Dedifferentiated amniotic fluid mesenchymal stem cell (primary cell): ENCODE data around the gene SNAP47.

Source experiments
- DNase-seq: peaks from one replicate; pipeline ENCODE4 v3.0.0-alpha.2; 2016; ENCODE audit errors: extremely low spot score

SNAP47 gene

DNA sequence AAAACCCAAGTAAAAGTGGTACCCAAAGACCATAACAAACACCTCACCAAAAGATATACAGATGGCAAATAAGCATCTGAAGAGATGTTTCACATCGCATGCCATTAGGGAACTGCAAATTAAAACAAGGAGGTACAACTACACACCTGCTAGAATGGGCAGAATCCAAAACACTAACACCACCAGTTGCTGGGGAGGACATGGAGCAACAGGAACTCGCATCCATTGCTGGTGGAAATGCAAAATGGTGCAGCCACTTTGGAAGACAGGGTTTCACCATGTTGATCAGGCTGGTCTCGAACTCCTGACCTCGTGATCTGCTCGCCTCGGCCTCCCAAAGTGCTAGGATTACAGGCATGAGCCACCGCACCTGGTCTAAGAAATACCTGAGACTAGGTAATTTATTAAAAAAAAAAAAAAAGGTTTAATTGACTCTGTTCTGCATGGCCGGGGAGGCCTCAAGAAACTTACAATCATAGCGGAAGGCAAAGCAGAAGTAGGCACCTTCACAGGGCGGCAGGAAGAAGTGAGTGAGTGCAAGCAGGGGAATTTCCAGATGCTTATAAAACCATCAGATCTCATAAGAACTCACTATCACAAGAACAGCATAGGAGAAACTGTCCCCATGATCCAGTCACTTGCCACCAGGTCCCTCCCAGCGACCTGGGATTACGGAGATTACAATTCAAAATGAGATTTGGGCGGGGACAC, 50.0 kb downstream of the SNAP47 start:
- DNase-seq: no peak

DNA sequence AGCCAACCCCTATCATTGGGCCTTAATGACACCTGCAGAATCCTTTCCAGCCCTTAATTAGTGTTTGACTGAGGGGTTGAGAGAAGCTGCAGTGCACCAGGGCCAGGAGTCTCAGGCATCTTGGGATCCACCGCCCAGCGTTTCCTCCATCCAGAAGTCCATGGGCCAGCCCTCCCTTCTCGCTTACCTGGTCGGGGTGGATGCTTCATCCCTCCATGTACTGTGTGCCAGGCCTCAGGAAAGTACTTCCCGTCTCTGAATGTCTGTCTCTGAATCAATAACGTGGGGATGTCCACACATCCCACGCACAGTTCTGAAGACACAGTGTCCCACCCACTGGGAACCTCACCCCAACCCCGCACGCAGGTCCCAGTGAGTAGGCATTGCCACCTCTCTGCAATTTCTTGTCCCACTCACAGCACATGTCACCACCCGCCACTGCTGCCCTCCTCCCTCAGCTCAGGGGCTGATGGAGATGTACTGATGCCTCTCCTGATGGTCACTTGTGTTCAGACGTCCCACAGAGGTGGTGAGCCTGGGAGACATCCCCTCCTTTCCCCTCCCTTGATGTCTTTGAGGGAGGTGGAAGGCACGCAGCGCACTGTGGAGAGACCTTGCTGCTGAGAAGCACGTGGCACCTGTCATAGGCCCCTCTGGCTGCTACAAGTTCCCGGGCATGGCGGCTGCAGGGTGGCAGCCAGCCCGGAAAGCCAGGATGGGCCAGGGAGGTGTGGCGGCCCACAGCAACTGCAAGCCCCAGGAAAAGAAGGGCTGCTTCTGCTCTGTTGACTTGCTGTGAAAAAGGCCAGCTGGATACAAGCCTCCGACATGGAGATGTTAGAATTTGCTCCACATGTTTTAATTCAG, 50.8 kb downstream of the SNAP47 start:
- DNase-seq: no peak

DNA sequence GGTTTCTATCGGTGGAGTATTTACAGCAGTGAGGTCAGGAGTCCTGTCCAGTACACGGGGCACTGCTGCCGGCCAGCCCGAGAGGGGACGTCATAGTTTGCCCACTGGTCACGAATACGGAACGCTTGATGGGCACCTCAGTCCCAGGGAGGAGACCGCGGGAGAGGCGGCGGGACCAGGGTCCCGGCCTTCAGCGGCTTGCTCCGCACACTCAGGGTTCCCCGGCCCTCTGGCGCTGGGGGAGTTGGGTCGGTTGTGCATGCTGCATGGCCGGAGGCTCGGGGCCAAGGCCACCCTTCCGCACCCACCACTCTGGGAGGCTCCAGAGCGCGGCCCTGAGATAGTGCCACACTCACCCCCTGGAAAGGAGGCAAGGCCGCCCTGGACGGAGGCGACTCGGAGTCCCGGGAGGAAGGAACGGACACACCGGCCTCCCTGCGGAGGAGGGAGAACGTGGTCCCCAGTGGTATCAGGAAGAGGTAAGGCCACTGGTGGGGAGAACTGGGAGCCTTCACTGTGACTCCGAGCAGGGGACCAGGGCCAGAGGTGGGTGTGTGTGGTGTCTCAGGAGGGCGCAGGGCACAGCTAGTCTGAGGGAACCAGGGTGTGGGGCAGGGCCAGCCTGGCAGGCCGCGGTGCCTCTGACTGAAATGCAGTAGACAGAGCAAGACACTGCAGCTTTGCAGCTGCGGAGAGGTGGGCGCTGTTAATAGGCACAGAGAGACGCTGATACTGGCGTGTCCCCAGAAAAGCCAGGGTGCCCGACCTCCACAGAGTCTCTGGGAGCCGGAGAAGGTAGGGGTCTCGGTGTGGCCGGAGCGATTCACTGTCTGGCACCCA, 51.7 kb downstream of the SNAP47 start:
- DNase-seq: no peak

DNA sequence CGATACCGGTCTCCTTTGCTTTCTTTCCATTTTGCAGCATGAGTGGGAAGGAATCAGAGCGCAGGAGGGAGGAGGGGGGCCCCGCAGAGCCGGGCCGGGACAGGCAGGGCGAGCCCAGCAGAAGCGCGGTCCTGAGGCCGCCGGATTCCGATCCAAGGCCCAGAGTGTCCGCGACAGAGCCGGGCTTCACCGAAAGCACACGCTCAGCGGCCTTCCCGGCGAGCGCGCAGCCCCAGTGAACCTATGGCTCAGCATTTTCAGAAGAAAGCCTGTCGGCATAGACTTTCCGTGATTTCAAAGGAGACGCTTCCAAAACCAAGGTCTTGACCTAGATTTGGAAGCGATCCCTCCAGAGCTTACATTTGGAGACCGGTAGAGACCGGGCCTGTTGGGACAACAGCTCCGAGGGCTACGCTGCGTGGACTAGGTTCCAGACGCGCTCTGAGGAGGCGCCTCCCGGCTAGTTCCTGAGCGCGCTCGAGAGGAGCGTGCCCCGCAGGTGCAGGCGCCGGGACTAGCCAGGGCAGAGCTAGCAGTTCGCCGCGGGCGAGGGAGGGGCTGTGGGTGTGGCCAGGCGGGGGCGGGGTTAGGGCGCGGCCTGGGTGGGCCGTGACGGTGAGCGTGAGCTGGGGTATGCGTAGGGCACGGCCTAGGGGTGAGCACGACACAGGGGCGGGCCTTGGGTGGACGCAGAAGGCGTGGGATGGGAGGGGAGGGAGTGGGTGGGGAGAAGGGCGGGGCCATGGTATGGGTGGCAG, 52.5 kb downstream of the SNAP47 start:
- peak; percentile 60 for DNase-seq

DNA sequence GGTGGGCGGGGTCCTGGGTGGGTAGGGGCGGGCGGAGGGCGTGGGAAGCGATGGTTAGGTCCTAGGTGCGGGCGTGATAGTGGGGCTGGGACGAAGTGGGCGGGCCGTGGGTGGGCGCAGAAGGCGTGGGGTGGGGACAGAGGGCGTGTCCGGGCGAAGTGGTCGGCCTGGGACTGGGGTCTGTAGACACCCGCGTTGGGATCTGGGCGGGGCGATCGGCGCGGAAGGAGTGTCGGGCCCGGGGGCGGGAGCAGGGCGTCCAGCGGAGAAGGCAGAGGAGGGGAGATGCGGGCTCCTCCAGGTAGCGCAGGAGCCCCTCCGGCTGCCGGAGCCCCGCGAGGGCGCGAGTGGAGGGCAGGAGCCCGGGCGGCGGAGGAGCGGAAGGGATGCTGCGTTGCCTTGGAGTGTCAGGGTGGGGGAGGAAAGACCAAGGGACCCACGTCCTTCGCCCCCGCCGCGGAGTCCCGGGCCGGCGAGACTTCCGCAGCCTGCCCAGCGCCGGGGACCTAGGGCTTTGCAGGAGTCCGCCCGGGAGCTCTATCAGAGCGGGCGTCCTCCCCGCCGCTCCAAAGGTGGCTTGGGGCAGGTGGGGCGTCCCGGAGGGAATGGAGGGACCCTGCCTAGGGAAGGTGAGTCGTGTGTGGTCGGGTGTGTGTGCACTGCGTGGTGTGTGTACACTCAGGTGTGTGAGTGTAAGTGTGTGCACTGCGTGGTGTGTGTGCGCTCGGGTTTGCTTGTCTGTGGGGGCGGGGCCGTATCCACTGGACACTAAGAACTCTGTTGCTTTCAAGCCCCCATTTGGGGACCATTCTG, 53.2 kb downstream of the SNAP47 start:
- no peak for DNase-seq

DNA sequence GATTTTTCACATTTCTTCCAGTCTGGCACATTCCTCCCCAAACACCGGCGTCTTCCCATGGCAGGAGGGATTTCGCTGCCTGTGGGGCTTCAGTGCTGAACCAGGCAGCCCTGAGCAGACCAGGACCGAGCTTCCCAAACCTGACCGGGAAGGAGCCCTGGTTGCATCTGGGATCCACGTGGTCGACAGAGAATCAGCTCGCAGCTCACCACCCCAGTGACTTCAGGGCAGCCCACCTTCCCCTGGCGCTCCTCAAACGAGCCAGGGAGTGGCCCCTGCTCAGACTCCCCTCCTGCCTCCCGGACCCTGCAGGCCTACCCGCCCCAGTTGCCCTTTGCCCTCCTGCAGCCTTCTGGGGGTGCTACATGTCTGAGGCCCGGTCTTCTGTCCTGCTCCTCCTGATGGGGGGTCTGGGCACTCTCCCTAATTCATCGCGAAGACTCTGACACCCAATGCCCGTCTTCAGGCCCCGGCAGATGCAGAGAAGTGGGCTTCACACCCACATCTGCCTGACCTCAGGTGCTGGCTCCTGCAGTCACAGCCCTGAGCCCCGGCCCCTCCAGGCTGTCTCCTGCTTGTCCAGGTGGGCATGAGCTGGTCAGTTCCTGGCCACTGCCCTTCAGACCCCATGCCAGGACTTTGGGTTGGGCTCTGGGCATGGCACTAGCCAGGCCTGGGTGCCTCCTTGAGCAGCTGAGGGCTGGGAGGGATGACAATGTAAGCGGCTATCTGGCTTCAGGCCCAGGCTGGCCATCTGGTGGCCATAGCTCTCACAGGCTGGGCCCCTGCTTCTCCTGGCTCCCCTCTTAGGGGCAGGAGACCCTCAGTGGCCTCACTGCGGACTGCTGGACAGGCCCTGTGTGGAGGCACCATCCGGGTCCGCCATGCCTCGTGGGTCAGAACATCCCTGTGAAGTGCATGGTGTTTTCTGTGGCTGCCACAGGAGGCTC, 54.1 kb downstream of the SNAP47 start:
- DNase-seq: no peak

DNA sequence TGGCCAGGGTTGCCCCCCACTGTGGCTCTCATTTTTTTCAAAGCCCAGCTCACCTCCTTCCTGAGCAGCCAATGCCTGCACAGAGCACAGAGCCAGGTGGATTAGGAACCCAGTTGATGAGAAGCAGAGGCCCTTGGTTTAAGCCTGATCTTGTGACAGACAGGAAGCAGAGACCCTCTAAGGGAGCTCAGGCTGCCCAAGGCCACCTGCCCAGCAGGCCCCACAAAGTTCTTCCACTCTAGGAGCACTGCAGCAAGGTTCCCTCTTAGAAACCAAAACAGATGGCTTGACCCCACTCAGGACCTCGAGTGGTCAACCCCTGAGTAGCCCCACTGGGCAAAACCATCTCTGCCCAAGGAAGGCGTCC, 54.8 kb downstream of the SNAP47 start:
- no peak for DNase-seq

DNA sequence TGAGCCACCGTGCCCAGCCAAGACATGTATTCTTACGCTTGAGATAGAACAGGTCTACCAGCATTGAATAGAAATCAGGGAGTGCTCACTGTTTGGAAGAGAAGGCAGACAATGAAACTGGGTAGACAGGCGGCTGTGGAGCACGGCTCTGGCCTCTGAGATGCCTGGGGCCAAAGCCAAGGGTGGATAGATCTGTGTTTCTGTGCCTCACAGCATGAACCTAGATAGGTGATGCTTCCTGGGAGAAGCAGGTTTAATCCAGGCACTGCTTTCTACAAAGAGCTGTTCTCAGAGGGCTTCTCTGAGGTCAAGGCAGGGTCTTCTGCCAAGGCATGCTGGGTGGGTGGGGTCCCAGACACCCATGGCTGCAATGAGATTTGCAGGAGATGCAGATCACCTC, 55.6 kb downstream of the SNAP47 start:
- no peak for DNase-seq

DNA sequence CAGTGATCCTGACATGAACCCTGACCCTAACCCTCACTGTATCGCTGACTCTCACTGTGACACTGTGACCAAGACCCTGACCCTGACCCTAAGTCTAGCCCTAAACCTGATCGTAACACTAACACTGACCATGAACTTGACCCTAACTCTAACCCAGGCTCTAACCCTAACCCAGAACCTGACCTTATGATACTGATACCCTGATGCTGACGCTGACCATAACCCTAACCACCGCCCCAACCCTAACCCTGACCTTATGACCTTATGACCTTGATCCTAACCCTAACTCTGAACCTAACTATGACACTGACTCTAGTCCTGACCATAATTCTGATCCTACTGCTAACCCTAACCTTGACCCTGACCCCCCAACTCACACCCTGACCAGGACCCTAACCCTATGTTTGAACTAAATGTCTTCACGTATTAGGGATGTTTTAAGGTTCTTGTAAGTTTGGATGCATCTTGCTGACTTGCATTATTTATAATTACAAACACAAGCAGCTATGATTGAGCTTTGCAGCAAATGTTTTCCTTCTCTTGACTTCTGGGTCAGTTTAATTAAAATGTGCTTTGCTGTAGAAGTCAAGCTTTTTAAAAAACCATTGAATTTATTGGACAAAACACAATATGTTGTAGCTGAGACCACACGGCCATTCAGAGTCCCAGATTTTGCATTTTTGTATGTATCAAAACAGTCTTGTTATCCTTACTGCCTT, 56.3 kb downstream of the SNAP47 start:
- DNase-seq: no peak

DNA sequence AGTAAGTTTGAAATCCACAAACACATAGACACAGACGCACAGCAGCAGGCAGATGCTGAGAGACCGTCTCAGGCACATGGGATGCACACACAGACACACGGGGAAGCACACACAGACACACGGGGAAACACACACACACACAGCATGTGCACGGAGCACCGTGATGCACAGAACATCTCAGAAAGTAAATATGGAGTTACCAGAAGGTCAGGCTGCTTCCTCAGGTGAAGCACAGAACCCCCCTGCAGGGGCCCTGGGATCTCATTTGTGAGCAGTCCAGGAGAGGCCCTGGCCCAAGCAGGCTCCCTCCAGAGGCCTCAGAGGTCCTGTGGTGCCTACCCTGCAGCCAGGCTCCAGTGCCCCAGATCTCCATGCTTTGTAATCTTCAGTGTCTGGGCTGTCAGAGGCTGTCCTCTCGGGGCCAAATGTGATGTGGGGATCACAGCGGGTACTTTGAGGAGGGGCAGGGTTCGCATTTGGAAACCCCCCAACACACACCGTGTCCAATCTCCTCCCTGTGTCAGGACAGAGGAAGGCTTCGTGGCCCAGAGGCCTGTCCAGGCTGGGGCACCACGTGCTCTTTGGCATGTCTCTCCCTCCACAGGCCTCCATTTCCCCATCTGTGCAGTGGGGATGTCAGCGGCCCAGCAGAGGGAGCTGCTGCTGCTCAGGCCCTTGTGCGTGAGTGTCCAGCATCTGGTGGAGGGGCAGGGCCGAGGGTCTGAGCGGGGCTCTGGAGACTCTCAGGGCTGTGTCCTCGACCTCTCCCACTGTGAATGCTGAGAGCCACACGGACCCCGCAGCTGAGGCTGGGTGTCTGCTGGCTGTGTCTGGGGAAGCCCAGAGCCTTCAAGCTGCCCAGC, 57.2 kb downstream of the SNAP47 start:
- DNase-seq: no peak

DNA sequence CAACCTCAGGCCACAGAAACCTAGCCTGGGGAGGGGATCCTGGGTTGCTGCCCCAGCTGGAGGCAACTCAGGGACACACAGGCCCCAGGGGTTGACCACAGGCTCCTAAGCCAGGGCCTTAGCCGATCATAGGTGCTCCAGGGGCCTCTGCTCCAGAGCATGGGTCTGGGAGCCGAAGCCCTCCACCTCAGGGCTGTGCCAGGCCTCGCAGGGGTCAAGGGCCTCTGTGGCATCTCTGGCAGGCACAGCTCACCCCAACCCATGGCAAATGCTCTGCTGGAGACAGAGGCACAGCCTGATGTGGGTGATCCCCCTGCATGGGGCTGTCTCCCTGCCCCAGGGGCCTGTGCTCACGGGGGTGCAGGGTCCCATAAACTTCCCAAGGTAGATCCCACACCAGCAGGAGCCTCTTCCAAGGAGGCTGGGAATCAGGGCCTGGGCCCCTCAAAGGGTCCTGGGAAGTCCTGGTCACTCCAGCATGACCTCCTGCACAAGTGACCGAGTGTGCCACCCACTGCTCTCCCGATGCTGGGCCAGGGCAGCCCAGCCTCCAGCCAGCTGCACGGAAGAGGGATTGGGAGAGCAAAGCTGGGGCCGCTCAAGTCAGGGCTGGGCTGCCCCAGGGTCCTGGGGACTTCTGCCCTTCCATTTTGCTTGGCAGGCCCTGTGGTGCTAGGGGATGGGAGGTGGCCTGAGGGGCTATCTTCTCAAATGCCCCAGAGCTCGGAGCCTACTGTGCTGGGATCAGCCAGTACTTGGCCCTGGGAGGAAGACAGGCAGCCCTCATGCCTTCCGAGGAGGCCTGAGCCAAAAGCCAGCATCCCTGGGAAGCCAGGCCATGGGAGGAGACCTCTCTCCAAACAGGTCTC, 58.1 kb downstream of the SNAP47 start:
- no peak for DNase-seq

DNA sequence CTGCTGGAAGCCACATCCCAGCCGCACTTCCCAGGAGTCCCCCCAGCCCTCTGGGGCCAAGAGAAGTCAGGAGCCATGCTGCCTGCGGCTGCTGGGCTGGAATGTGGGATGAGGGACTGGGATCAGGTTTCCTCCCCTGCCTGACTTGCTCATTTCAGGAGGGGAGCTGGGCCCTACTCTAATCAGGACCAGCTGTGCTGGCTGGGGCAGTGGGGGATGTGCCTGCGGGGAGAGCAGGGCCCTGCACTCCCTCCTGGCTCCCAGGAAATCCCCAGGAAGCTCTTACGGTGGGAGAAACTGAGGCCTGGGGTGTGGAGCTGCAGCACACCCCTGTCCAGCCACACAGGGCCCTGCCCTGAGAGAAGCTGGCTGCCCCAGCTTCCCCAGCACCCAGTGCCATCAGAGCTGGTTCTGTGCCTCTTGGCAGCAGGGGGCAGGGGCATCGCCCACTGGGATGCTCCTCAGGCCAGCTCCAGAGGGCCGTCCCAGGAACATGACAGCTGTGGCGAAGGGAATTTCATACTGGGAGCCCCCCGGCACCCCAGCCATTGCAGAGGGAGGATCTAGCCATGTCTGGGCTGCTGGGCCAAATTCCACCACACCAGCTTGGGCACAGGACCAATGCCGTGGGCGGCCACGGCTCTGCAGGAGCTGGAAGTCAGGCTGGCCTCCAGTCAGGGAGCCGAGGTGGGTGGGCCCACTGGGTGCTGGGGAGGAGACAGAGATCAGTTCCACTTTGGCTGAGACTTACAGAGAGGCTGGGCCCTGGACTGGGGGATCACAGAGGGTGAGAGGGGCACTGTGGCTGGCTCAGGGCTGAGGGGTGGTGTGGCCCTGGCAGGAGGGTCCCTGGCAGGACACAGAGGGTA, 58.9 kb downstream of the SNAP47 start:
- DNase-seq: peak; percentile 92

DNA sequence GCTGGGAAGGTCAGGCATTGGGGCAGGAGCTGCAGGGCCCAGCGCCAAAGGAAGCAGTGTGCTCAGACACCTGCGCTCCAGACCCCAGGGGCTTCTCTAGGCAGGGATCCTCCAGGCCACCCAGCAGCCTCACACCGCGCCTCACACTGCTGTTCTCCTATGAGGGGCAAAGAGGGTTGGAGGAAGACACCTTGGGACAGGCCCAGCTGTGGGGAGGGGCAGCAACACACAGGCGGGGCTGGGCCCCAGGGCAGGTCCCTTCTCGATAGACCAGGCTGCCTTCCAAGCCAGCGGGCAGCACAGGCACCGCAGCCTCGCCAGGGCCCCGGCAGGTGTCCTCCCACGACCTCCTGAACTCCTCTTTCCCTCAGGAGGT, 59.6 kb downstream of the SNAP47 start:
- DNase-seq: no peak

DNA sequence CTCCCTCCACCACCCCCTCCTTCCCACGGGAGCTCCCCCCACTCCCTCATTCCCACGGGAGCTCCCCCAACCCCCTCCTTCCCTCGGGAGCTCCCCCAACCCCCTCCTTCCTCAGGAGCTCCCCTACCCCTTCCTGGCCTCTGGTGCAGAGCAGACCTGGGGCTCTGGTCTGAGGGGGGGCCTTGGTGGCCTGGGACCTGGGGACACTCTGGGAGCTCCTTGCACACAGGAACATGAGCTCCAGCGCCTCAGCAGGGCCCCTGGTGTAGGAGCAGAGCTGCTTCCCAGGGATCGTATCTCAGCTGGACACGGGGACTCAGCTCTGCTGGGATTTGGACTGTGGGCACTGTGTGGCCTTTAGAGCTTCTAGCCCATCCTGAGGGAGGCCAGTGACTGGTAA, 60.5 kb downstream of the SNAP47 start:
- DNase-seq: no peak

DNA sequence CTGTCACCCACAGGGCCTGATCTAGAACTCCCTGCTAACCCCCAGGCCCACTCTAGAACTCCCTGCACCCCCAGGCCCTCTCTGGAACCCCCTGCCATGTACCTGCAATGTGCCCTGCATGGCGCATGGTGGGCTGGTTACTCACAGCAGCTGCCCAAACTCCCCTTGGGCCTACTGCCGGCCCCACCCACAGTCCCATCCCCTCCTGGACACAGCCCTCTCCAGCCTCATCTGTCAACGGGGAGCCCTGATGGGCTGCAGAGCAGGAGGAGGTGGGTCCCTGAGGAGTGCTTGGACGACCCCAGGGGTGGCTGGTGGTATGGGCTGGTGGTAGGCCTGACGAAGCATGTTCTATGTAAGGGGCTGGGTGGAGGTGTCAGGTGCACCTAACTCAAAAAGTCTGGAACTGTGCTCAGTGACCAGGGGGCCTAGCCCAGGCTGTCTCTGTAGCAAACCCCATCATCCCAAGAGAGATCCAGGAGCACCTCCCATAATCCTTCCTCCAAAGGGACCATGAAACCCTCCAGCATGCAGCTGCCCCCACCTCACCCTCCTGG, 61.2 kb downstream of the SNAP47 start:
- DNase-seq: no peak

DNA sequence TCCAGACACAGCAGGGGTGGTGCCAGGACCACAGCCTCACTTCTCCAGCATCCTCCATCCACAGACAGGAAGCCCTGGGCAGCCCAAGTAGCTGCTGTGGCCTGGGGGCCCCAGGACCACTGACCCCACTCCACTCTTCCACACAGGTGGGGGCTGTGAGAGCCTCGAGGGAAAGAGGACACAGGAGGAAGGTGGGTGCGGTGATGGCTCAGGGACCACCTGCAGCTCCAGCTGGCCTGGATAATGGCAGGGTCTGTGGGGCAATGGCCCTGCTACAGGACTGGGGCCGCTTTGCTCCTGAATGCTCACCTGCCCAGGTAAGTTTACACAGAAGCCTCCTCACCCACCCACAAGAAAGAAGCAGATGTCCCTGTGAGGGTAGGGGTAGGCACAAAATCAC, 61.9 kb downstream of the SNAP47 start:
- no peak for DNase-seq
